Measurements from ENCODE around the gene EMCN.

DNA sequence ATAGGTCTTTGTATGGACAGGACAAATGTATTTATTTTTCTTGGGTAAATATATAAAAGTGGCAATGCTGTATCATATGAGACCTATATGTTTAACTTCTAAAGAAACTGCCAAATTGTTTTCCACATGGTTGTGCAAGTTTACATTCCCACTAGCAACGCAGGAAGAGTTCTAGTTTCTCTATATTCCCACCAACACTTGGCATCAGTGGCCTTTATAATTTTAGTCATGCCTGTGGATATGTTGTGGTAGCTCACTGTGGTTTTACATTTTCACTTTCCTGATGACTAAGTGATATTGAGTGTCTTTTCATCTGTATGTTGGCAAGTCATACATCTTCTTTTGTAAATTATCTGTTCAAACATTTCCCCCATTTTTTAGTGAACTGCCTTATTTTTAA lies 126.0 kb downstream of the EMCN start:
- TF ChIP-seq, protein P1, sequence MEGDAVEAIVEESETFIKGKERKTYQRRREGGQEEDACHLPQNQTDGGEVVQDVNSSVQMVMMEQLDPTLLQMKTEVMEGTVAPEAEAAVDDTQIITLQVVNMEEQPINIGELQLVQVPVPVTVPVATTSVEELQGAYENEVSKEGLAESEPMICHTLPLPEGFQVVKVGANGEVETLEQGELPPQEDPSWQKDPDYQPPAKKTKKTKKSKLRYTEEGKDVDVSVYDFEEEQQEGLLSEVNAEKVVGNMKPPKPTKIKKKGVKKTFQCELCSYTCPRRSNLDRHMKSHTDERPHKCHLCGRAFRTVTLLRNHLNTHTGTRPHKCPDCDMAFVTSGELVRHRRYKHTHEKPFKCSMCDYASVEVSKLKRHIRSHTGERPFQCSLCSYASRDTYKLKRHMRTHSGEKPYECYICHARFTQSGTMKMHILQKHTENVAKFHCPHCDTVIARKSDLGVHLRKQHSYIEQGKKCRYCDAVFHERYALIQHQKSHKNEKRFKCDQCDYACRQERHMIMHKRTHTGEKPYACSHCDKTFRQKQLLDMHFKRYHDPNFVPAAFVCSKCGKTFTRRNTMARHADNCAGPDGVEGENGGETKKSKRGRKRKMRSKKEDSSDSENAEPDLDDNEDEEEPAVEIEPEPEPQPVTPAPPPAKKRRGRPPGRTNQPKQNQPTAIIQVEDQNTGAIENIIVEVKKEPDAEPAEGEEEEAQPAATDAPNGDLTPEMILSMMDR (IDR thresholded peaks at IDR 0.05), result no peak
- TF ChIP-seq EP300 (IDR thresholded peaks at IDR 0.05) (no peak), POLR2AphosphoS5 (IDR thresholded peaks at IDR 0.05) (no peak)

Measured in sigmoid colon (tissue), 4 donors.